MV-4-11 (cell line): ENCODE data around the gene LSAMP.
A peak's percentile ranks its signal among the peaks of the same experiment; 100 is the strongest.

Source experiments
- DNase-seq: peaks from one replicate; lab custom pipeline; 2025; lab: John Stamatoyannopoulos, UW

LSAMP gene

DNA sequence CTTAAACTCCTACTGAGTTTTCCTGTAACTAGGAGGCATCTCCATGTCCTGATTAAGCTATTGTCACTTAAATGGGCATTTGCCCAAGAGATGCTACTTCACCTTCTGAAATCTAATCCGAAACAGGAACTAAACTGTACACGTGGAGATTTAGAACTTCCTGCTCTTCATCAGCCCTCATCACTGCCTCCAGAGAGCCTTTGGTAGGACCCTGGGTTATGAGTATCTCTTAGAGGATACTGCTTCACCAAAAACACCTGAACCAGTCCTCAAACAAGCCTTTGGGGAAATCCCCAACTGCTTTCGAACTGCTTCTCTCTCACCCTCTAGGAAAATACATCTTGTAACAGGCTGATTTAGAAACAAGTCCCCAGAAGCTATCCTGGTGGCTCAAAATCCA is 501.7 kb downstream of the LSAMP start:
- DNase-seq, result no peak

DNA sequence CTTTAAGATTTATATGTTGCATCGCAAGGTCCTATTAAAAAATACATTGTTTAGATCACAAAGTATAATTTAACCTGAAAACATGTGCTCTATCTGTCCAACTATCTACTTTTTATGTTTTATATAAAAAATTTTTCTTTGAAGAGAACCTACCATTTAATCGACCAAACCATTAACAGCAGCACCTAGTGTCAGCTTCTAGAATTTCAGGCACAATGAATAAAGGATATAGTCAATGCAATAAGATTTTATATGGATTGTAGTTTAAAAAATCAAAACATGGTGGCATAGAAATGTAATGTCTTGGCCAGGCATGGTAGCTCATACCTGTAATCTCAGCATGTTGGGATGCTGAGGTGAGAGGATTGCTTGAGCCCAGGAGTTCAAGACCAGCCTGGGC is 508.2 kb downstream of the LSAMP start:
- no peak for DNase-seq

DNA sequence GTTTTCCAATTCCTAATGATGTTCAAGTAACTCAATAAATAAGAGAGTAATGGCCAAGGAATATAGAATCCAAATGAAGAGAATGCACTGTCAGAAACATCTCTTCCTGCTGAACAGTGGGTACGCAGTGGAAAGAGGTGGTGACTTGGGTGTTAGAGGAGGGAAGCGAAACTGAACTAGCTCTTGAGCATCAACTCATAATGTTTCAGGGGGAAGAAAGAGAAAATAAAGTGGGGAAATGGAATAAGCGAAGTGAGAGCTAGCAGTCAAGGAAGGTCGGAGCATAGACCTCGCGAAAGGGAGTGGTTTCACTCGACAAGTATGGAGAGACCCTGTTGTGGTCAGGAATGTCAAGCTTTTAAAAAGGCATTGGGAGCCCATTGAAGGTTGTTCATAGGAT is 512.5 kb downstream of the LSAMP start:
- peak; percentile 79 for DNase-seq

DNA sequence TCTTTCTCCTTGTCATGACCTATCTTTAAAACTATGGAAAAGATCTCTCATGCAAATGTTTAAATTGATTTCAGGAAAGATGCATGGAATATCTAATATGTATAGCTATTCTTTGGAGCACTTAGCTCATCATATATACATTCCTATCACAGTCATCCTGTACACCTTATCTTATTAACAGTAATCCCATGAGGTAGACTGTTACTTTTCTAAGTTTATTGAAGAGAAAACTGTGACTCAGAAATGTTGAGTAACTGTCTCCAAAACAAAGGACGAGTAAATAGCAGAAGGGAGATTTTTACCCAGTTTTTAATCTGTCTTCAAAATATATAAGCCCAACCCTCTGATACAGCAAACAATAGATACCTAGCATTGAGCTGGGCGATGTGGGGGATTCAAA is 513.7 kb downstream of the LSAMP start:
- DNase-seq, result no peak

DNA sequence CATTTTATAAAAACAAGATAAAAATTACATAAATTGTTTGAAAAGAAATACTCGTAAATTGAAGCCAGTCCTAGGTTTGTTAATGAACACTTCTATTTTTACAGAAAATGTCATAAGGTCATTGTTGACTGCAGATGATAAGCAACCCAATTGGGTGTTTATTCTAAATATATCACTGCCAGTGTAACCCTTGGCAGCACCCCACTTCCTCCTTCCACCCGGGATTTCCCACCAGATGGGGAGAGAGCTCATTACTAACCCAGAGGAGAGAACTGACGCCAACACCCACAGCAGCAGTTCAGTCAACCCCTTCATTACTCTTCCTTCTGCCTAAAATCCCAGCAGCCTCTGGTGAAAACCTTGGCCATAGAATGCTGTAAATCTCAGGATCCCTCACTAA is 514.4 kb downstream of the LSAMP start:
- DNase-seq, result peak; percentile 29

DNA sequence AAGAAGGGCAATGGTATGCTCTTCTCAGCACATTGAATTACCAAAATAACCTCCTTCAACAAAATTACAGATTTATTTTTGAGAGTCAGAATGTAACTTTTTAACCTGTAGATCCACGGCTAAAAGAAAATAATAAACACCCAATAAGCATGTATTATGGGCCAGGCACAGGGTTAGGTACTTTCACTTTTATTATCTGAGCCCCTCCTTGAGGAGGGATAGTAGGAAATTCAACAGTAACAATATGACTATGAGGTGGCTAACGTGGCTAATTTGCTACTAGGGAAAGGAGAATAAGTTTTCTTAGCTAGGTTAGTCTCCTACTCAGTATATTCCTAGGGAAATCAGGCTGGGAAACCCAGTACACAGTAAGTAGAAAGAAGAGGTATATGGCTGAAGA is 515.1 kb downstream of the LSAMP start:
- no peak for DNase-seq

DNA sequence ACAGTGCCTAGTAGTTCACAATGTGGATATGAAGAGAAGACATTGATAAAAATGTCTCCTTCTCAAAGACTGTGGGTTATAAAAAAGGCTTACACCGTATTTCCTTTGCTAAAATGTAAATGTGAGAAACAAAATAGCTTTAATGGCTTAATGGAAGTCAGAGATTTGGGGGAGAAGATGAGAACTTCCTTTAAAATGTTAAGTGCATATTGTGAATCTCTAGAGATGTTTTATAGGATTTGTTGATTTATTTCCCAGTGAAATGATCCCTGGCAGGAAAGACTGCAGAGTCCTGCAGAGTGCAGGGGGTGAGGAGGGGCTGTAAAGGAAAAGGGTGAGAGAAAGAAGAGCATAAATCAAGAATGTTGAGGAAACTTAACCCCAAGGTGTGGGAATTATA is 516.9 kb downstream of the LSAMP start:
- DNase-seq, result no peak

DNA sequence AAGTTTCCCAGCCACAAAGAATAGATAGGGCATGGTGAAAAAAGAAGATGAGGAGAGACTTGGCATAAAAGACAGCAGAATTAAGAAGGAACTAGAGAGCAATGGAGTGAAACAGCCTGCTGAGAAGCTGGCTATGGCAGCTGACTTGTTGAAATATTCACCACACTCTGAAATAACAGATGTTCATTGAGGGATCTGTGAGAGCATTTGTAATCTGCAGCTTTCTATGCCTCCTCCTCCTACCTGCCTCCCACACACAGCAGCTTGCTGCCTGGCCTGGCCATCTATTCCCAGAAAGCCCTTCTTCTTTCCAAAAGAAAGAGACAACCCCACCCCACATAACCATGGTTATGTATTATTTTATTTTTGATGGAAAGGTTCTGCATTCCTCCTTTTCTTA is 518.1 kb downstream of the LSAMP start:
- no peak for DNase-seq

DNA sequence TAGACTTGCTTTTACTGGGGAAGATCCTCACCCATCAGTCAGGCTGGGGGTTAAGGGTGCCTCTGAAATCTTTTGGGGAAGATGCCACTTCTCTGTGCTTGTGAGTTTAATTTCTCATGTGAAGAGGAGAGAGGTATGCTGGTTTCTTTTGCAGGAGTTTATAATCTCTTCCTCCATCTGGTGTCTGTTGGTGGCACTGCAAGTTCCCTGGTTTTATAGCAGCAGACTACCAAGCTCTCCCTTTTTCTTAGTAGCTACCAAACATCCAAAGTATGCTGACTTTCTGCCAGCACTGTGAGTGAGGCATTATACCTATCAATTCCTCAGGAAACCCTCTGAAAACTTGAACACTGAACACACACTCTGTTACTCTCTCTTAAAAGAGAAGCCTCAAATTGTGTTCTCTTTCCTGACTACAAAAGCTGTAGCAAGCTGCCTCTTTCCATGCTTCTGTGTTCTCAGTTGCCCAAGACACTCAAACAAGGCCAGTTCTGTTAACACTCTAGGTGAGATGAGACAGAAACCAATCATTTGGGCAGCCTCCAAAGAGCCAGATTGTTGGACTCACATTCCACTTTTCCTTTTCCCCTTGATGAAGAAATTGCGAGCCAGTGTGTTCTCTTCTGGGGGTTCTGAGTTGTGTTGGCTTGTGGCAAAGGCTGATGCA is 522.5 kb downstream of the LSAMP start:
- no peak for DNase-seq

DNA sequence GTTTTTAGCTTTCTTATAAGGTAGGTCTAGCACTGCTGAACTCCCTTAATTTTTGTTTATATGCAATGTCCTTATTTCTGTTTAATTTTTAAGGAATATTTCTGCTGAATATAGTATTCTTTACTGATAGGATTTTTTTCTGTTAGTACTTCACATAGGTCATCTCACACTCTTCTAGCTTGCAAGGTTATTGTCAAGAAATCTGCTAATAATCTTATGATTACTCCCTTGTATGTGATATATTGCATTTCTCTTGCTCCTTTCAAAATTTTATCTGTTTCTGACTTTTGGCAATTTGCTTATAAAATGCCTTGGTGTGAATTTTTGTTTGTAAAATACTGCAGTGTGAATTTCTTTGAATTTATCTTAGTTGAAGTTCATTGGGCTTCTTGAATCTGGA is 523.6 kb downstream of the LSAMP start:
- DNase-seq, result no peak

DNA sequence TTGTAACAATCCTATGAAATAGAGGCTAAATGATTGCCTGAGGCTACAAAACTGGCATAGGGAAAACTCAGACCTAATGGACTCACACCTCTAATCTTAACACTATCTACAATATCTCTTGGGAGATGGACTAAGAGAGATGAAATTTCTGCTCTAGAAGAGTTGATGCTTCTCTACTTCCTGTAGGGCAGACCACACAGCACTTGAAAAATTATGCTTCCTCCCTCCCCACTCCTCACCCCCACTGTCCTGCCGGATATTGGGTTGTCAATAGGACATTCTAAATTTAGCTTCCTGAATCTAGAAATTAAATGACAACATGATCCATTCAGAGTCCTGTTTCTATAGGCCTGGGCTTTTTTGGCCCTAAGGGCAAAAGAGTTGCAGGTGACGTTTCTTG is 526.4 kb downstream of the LSAMP start:
- no peak for DNase-seq

DNA sequence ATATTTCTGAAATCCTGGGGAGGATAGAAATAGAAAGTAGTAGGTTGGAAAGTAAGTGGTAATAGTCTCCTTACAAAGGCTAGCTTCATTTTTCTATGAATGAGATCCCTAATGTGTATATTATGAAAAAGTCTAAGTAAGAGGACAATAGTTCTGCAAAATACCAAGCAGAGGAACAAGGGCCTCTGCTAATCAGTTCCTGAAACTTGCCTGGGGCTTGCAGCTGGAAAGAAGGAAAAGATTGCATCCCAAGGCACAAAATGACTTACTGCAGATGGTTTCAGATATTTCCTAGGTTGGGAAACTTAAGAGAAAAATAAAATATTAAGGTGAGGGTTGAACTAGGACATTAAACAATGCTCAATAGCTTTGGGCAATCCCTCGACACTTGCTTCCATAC is 528.4 kb downstream of the LSAMP start:
- no peak for DNase-seq

DNA sequence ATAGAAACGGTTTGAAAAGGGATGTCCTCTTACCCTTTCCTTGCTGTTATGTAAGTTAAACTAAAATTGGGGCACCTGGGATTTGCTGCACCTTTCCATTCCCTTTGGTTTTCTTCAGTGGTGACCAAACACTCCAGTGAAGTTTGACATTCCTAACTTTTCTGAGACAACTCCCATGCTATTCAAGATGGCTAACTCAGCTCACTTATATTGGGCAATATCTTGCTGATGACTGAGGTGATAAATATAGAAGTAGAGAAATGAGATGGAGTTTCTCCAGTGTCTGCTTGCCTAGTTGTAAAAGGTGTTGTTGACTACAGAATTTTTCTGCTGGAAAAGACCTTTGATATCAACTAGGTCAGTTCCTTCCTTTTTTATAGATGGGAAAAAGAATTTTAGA is 530.2 kb downstream of the LSAMP start:
- no peak for DNase-seq

DNA sequence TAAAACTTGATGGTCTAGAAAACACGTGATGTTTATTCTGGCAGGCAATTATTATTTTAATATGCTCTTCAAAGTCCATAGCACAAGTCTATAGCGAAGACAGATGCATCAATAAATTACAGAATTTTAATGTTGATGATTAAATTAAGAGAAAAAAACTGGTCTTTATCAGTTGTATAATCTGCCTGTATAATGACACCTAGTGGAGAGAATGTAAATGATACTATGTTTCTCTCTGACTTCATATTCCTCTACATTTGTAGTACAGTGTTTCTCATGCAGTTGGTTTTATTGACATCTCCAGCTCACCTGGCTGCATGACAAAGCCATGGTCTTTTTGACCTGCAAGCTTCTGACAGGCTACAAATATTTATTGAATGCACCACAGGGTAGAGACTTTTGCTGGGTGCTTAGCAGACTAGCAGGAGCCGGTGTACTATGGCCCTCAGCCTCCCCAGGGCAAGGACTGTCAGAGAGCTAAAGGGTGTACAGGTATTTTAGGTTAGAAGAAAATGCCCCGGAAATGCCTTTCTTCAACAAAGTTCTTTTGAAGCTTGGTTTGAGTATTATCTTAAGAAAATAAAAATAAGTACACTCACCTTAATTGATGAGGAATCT is 532.1 kb downstream of the LSAMP start:
- DNase-seq, result no peak

DNA sequence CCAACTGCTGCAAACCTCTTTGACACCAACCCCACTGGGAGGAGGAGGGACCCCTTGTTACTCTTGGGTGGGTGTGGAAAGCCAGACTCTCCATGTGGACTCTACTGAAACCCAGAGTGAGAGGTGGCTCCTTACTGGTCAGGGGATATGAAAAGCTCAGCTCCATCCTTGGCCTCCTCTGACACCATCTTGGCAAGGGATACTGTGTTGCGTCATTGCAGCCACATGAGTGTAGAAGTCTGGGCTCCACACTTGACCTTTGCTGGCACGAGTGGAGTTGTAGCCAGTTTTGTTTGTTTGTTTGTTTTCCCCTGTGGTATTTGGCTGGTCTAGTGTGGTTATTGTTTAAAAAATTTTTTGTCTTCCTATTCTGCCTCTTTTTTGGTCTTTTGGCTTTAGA is 532.9 kb downstream of the LSAMP start:
- no peak for DNase-seq

DNA sequence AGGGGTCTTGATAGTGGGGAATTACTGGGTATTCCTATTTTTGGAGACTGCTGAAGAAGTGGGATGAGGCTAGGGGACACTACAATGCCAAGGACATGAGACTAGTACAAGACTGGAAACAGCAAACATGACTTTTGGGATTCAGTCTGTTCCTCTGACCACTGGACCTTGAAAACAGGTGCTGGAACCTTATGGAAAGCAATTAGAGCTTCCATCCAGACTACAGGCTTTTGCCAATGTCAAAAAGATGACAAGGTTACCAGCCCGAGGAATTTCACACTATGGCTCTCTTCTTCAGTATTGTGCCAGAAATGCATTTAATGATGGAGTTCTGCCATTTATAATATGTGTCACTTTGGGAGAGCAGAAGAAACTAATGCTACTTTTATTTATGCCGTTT is 539.4 kb downstream of the LSAMP start:
- no peak for DNase-seq

DNA sequence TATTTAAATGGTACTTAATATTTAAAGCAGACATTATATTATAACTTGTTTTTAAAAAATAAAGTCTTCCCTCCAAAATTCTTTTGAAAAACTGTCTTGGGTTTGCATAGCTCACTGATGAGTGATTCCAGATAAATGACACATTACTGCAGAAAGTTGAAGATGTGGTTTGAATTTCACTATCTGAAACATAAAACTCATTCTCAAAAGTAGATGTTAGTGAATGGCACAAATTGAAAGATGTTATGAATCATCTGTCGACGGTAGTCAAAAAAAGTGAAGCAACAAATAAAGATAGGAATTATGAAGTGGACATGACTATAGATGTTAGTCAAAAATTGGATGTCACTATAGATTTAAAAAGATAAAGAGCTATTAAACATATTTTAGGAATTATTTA is 541.4 kb downstream of the LSAMP start:
- no peak for DNase-seq

DNA sequence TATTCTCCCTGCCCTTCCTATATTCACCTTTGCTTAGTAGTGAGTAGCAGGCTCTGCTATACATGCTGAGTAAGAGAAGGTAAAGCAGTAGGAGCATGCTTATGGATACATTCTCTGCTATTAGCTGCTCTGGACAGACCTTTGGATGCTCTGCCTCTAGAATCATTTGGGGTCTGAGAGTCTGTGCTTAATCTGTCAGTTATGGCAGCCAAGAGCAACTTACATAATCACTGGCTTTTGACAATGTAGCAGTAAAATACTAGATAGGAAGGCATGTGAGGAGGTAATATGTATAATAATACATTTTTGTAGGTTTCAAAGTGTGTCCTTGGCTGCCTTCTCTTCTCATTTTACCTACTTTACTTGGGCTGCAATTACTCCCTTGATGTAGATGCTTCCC is 544.3 kb downstream of the LSAMP start:
- no peak for DNase-seq

DNA sequence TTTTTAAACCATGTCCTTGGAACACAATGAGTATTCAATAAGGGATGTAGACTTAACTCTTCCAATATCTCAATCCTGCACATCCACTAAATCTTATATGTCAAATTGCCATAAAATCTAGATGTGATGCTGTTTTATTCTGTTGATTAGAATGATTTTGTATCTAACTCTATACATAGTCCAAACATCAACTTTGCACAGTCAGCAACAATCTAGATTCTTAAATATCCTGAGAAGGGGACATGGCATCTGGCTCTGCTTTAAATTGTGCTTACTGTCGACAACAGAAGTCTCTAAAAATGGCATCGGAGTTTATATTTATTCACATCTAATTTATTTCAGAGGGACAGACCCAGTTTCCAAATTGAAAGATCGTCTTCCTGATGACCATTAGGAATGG is 545.8 kb downstream of the LSAMP start:
- no peak for DNase-seq

DNA sequence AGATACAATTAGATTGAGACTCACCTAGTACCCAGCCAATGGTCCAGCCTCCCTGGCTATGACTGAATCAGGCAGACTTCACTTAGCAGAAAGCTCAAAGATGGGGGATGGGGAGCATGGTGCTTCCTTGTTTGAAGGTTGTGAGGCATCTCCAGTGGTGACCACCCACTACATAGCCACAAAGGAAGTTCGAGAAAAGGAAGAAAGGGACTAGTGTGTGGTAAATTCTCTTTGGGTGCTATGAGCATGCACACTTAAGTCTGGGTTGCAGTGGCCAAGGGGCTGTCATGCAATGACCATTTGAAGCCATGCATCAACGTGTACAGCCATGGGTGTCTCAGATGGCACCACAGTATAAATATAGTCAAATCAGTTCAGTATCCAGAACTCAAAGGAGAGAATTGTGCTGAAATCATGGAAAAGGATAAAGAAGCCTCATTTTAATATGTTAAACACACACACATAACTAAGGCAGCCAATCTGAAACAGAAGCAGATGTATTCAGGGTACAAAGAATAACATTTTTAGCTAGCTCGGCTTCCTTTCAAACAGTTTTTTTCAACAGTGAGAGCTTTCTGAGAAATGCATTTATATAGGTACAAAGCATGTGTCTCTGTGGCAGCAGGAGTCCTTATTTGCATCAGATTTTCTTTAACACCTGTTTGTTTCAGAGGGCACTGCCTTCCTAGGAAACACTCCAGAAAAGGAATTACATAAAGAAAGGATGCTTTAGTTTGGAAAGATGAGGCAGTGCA is 546.5 kb downstream of the LSAMP start:
- DNase-seq, result no peak

DNA sequence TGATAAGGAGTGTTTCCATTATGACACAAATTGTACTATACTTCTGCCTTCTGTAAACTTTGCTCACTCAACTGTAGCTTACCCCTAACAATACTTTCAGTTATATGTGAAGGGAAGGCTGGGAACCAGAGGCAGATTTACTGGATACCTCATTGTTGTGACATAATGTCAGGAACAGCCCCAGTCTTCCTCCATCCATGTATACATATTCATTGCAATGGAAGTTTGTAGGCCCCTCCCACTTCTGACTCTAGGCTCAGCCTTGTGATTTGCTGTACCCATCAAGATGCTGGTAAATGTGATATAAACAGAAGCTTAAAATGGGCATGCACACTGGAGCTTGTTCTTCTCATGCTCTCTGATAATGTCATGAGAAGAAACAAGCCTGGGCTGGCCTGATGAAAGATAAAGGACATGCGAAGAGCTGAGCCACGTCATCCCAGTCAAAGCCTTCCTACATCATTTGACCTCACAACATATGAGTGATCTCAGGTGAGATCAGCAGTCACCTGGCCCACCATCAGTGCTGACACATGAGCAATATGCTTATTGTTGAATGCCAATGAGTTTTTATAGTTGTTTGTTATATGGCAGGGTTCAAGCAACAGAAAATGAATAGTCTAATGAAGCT is 554.2 kb downstream of the LSAMP start:
- no peak for DNase-seq

DNA sequence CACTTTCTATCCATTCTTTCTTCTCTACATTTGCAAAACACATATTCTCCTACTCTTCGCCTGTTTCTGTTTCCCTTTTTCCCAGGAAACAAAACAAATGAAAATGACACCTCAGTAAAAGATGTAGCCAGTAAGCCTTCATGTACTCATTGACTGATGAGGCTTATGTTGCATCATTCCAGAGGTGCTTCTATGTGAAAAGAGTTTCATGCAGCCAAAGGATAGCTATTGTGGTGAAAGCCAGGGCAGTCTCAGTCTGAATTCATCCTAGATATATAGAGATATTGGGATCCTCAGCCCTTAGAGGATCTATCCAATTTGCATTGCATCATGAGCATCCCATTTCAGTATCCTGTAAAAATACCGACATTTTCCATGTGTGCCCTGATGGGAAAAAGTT is 554.7 kb downstream of the LSAMP start:
- no peak for DNase-seq

DNA sequence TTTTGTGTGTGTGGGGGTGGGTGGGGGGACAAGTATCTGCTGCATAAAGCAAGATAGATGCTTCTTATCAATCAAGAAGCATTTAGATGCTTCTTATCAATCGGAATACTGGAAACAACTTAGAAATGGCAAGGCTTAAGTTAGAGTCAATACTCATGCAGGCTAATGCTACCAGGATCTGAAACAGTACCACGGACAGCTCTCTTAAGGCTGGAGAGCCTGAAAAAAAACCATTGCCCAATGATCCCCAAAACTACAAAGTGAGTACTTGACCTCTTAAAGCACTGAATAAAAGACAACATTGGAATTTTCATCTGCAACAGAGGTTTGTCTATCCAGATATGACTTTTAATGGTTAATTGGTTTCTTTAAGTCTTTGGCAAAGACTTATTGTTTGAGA is 559.7 kb downstream of the LSAMP start:
- no peak for DNase-seq
